Endothelial cell of umbilical vein (primary cell): ENCODE measurements around the gene ZNF648. TPM values are rescaled to one million over a fixed set of nuclear protein-coding genes. Genes with fewer than 3 reads are reported as not detected.

Experiments used
- BruUV-seq: library from RNA; stranded (reverse); fragments of 400-500 nt; replicated peaks from 2 replicates; lab custom pipeline; 2021; lab: Mats Ljungman, UMichigan
- CTCF ChIA-PET: fragments of 300-600, 350-600 bp; sonication (Branson Sonifier 250); formaldehyde crosslinking; loops from one replicate; lab custom pipeline; 2021; ENCODE audit warnings: antibody characterized with exemption, inconsistent platforms; lab: Charles Lee
- POLR2A ChIA-PET: fragments of 300-600, 350-600 bp; sonication (Branson Sonifier 250); formaldehyde crosslinking; loops from one replicate; lab custom pipeline; 2021; ENCODE audit warnings: antibody characterized with exemption, inconsistent platforms; lab: Charles Lee
- DNase-seq: peaks from one replicate; pipeline ENCODE4 v3.0.0-alpha.2; 2011; ENCODE audit warnings: low read depth, low spot score
- FAIRE-seq: peaks from 2 replicates; lab custom pipeline; 2011; peaks lifted over from hg19 to GRCh38; lab: Jason Lieb, UNC
- H2AFZ ChIP-seq: 2 replicates; pipeline ENCODE4 v1.6.0; 2012; ENCODE audit warnings: low read depth, low read length, control low read depth, inconsistent platforms
- H3K27ac ChIP-seq: 2 replicates; pipeline ENCODE4 v1.5.1; 2011; ENCODE audit warnings: low read depth, mild to moderate bottlenecking, control low read depth, low read length, moderate library complexity; ENCODE audit not compliant: insufficient read depth
- H3K27me3 ChIP-seq, 2 experiments: 2 replicates each; pipeline versions ENCODE4 v1.6.0 to v1.6.1; 2011; ENCODE audit warnings: low read length in 2 of 2, mixed read lengths in 1 of 2; ENCODE audit not compliant: control insufficient read depth in 2 of 2, insufficient read depth in 2 of 2
- H3K36me3 ChIP-seq, 2 experiments: 2 replicates in 1 of 2; 3 replicates in 1 of 2; pipeline ENCODE4 v1.5.1; 2011; ENCODE audit warnings: low read length in 2 of 2, mild to moderate bottlenecking in 1 of 2, moderate library complexity in 1 of 2; ENCODE audit not compliant: control insufficient read depth in 2 of 2, insufficient read depth in 2 of 2; ENCODE audit errors: extremely low read depth in 1 of 2
- H3K4me1 ChIP-seq: 3 replicates; pipeline ENCODE4 v1.5.1; 2011; ENCODE audit warnings: mild to moderate bottlenecking, low read length; ENCODE audit not compliant: control insufficient read depth, insufficient read depth; ENCODE audit errors: extremely low read depth
- H3K4me2 ChIP-seq: 2 replicates; pipeline ENCODE4 v1.6.1; 2011; ENCODE audit warnings: low read length, control low read depth, mixed read lengths; ENCODE audit not compliant: insufficient read depth
- H3K4me3 ChIP-seq, 3 experiments: fragments of 200-600 bp in 1 of 3; sonication (generic), shearing (Covaris generic) in 1 of 3; replicated peaks in 1 of 3; 2 replicates each; pipeline ENCODE4 v1.5.1; 2011 to 2016; ENCODE audit warnings: control low read depth in 3 of 3, low read length in 3 of 3, mild to moderate bottlenecking in 2 of 3, inconsistent platforms in 1 of 3, low read depth in 1 of 3, moderate library complexity in 1 of 3; ENCODE audit not compliant: insufficient read depth in 1 of 3
- H3K79me2 ChIP-seq: 2 replicates; pipeline ENCODE4 v1.6.0; 2012; ENCODE audit warnings: low read length, inconsistent platforms; ENCODE audit not compliant: control insufficient read depth, insufficient read depth
- H3K9ac ChIP-seq: replicated peaks from 2 replicates; pipeline ENCODE3; 2011; ENCODE audit warnings: low read length, control low read depth; ENCODE audit not compliant: insufficient read depth; ENCODE audit errors: extremely low read depth
- H3K9me1 ChIP-seq: replicated peaks from 3 replicates; pipeline ENCODE4 v1.6.0; 2011; ENCODE audit warnings: mild to moderate bottlenecking, low read length; ENCODE audit not compliant: control insufficient read depth, insufficient read depth; ENCODE audit errors: extremely low read depth
- H3K9me3 ChIP-seq: replicated peaks from 2 replicates; pipeline ENCODE4 v1.5.1; 2012; ENCODE audit warnings: low read length, inconsistent platforms; ENCODE audit not compliant: control insufficient read depth, insufficient read depth
- H4K20me1 ChIP-seq: replicated peaks from 2 replicates; pipeline ENCODE3; 2011; ENCODE audit warnings: mild to moderate bottlenecking, low read length; ENCODE audit not compliant: control insufficient read depth, insufficient read depth; ENCODE audit errors: extremely low read depth
- CTCF ChIP-seq, 2 donors: IDR thresholded peaks; 1 replicate in 1 of 2; 2 replicates in 1 of 2; pipeline ENCODE4 v1.5.1; 2011; ENCODE audit warnings: low read length in 2 of 2, mild to moderate bottlenecking in 2 of 2, moderate library complexity in 2 of 2, control low read depth in 1 of 2, inconsistent platforms in 1 of 2, low read depth in 1 of 2; ENCODE audit not compliant: insufficient read depth in 1 of 2; ENCODE audit errors: extremely low read depth in 1 of 2
- EZH2 ChIP-seq: IDR thresholded peaks from 2 replicates; pipeline ENCODE4 v1.6.1; 2012; ENCODE audit warnings: borderline replicate concordance, low read depth, mild to moderate bottlenecking, moderate library complexity, low read length, inconsistent platforms; ENCODE audit not compliant: severe bottlenecking
- FOS ChIP-seq: IDR thresholded peaks from 2 replicates; pipeline ENCODE4 v1.6.1; 2011; ENCODE audit warnings: mild to moderate bottlenecking, low read length, moderate library complexity, borderline replicate concordance; ENCODE audit not compliant: insufficient read depth
- GATA2 ChIP-seq: IDR thresholded peaks from 2 replicates; pipeline ENCODE4 v1.7.0; 2011; ENCODE audit warnings: low read depth, mild to moderate bottlenecking, moderate library complexity, mixed read lengths, low read length; ENCODE audit not compliant: insufficient read length, insufficient read depth
- JUN ChIP-seq: IDR thresholded peaks from 2 replicates; pipeline ENCODE4 v1.6.1; 2011; ENCODE audit warnings: borderline replicate concordance, low read depth; ENCODE audit not compliant: insufficient read length, insufficient read depth
- MAX ChIP-seq: IDR thresholded peaks from 2 replicates; pipeline ENCODE4 v1.6.1; 2011; ENCODE audit not compliant: insufficient read depth, insufficient read length
- MYC ChIP-seq: IDR thresholded peaks from one replicate; pipeline ENCODE4 v1.6.1; 2011; ENCODE audit warnings: mild to moderate bottlenecking, low read depth, low read length
- POLR2A ChIP-seq: IDR thresholded peaks from 2 replicates; pipeline ENCODE4 v1.6.1; 2012; ENCODE audit warnings: low read depth, mild to moderate bottlenecking, control low read depth, low read length
- POLR2AphosphoS5 ChIP-seq: IDR thresholded peaks from 2 replicates; pipeline ENCODE4 v1.6.1; 2012; ENCODE audit warnings: low read depth, mild to moderate bottlenecking, control low read depth, low read length, moderate library complexity; ENCODE audit not compliant: insufficient read depth
- dilution Hi-C: fragments of 300-500 bp; cut with MboI; formaldehyde crosslinking; loops from one replicate; pipeline ENCODE4 v1.15.0; 2019; ENCODE audit warnings: low sequenced_read_pairs; ENCODE audit not compliant: extremely low pct_ligation_motif_present
- intact Hi-C: fragments of 100-400 bp; cut with micrococcal nuclease; formaldehyde crosslinking; loops from one replicate; pipeline ENCODE4 v1.10.0; 2022
- polyA plus RNA-seq, 4 experiments: library from polyadenylated mRNA; depleted of rRNA in 3 of 4; stranded (reverse) in 3 of 4; unstranded in 1 of 4; fragments of >200 nt; gene quantifications; 2 replicates each; pipeline versions ENCODE4 v1.2.1 to v1.2.3, GENCODE V29; 2011 to 2012; ENCODE audit warnings: missing spikeins in 1 of 4
- total RNA-seq: library from RNA; stranded (reverse); gene quantifications from 2 replicates; pipeline ENCODE4 v1.2.3, GENCODE V29; 2021

Gene ZNF648
- total and polyA plus RNA-seq, 2 donors (not counting 3 experiments of a cell fraction or from before 2014, with no cell fraction given) = not detected

- Histone ChIP-seq H4K20me1 (no peaks in the 10 kb centered on the region), H3K9ac (no peak overlapping the region), H3K4me2 (no peak overlapping the region), H3K4me3 (no peak overlapping the region), H3K79me2 (no peaks in the 10 kb centered on the region), H3K27me3 (no peaks in the 10 kb centered on the region), H3K9me3 (no peaks in the 10 kb centered on the region), H3K27ac (no peak overlapping the region), H2AFZ (no peak overlapping the region), H3K4me1 (no peaks in the 10 kb centered on the region), H3K36me3 (no peaks in the 10 kb centered on the region), H3K9me1 (no peaks in the 10 kb centered on the region)
- intact Hi-C loops (no loop called here), dilution Hi-C loops (no loop called here)
- no peak for DNase-seq
- no TSS peak for BruUV-seq
- CTCF ChIA-PET = interaction anchor here (4.9 kb wide), 1 partner anchor 10 kb away, joined by 35 read pairs; no protein-coding TSS in a partner anchor
- no peak for FAIRE-seq
- TF ChIP-seq POLR2A = no peak
- no peak for TF ChIP-seq MAX
- TF ChIP-seq FOS = no peak
- TF ChIP-seq POLR2AphosphoS5 = no peak
- no peak for TF ChIP-seq GATA2
- TF ChIP-seq CTCF (IDR thresholded peaks at IDR 0.05; ENCODE audit: extremely low read depth in 1 of 2, insufficient read depth in 1 of 2, low read depth in 1 of 2, low read length in 2 of 2) = no peak
- TF ChIP-seq MYC = no peak
- TF ChIP-seq EZH2 = no peak
- TF ChIP-seq JUN = no peak
- POLR2A ChIA-PET = no interaction called here
Measured at GRCh38 chr1:182071924-182072323, 10.4 kb upstream of the ZNF648 start.
